Measurements from ENCODE around the gene NKX3-2.

NKX3-2 gene

GRCh38 chr4:13496605-13497004 is 47.7 kb downstream of the NKX3-2 start:
- no peak overlapping the region for H3K4me3 ChIP-seq (ENCODE audit: low read depth, low read length)
- no peak for TF ChIP-seq CTCF (IDR thresholded peaks at IDR 0.05; ENCODE audit: borderline replicate concordance, insufficient read depth, low read depth, low read length)

GRCh38 chr4:13495753-13496152 is 48.6 kb downstream of the NKX3-2 start:
- no peak for TF ChIP-seq CTCF (IDR thresholded peaks at IDR 0.05; ENCODE audit: borderline replicate concordance, insufficient read depth, low read depth, low read length)

DNA sequence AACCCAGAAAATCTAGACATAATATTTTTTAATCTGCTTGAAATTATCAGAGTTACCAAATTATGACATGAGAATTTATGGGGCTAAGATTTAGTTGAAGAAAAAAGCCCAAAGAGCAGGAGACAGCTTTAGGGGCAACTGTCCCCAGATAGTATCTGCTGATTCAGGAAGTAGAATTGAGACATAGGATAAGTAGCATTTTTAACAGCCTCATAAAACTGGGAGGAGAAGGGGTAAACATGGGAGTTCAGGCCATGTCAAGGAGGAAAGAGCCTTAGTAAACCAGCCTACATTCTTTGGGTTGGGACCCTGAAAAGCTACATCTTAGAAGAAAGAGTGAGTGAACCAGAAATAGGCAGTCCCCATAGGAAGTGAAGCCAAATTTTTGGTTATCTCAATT is 50.5 kb downstream of the NKX3-2 start:
- no peak overlapping the region for H3K4me3 ChIP-seq (ENCODE audit: low read depth, low read length)
- TF ChIP-seq CTCF (IDR thresholded peaks at IDR 0.05; ENCODE audit: borderline replicate concordance, insufficient read depth, low read depth, low read length) = no peak

More at GRCh38 chr4:13495753-13496152, 48.6 kb downstream of the NKX3-2 start:
- H3K4me3 ChIP-seq (ENCODE audit: low read depth, low read length) = no peak overlapping the region

- H3K4me3 ChIP-seq (ENCODE audit: low read depth, low read length) = no peak overlapping the region
- no peak for TF ChIP-seq CTCF (IDR thresholded peaks at IDR 0.05; ENCODE audit: borderline replicate concordance, insufficient read depth, low read depth, low read length)
These were observed 51.6 kb downstream of the NKX3-2 start for GRCh38 chr4:13492747-13493146.

All from GM12875 (cell line).